Measurements from ENCODE around the gene CRB2.

DNA sequence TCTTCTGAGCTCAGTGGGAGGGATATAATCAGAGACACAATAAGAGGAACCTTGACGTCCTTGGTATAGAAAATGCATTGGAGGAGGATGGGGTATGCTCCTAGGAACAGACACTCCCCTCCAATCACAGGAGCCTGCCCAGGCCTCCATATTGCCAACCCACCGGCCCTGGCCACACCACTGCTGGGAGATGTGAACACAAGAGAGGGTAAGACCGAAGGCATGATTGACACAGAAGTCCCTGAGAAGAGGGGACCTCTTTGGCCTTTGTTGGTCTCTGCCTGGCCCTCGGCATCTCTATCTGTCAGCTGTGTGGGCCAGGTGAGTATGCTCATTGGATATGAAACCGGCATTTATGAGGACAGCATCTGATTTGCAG is 62.0 kb downstream of the CRB2 start:
- TF ChIP-seq FOXA1 (IDR thresholded peaks at IDR 0.05) (no peak), FOXM1 (IDR thresholded peaks at IDR 0.05; ENCODE audit: borderline replicate concordance) (no peak), TARDBP (IDR thresholded peaks at IDR 0.05) (no peak), SUZ12 (IDR thresholded peaks at IDR 0.05) (no peak), FOXK2 (IDR thresholded peaks at IDR 0.05) (no peak)
